Measurements from ENCODE around the gene TYW1. TPM values are rescaled to one million over a fixed set of nuclear protein-coding genes. Genes with fewer than 3 reads are reported as not detected.
"Not testable (repeated sequence)": the region's sequence is repeated elsewhere in the genome, so short reads cannot be mapped to it uniquely, and the experiment has no call there.

The TYW1 gene
- total RNA-seq, 1 donor from 2014 or later = 14.0 TPM

DNA sequence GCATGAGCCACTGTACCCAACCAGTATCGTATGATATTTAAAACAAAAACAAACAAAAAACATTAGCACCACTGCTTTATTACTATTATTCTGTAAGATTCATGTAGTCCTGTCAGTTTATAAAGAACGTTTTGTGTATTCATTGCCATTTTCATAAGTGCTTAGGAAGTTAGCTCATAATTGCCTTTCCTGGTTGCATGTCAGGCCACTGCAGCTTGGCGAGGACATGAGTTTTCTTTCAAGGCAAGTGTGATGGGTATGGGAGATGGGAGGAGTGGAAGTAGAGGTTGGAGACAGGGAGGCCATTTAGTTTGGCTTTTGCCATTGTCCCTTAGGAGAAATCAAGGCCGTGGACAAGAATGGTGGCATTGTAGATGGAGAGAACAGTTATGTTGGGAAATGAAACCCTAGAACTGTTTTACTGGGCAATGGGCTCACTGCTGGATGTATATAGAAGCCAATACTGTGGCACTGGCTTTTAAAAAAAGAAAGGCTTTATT, 48.9 kb downstream of the TYW1 start:
- no peak for DNase-seq (ENCODE audit: low spot score)

DNA sequence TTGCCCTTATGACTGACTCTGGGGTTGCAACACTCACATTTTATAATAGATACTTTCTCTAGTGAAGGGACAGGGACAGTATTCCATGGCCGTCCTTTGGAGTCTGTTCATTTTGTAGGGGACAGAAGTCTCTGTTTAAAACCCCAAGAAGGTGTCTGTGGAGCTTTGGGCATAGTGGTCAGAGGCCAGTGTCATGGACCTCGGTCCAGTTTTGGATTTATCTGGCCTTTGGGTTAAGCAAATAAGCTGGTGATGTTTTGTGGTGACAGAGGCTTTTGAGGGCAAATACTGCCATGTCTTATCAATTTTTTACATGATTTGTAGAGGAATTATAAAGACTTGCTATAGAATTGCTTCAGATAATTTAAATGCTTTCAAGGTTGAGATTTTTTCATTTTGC, 50.2 kb downstream of the TYW1 start:
- DNase-seq (ENCODE audit: low spot score) = not testable (repeated sequence)

DNA sequence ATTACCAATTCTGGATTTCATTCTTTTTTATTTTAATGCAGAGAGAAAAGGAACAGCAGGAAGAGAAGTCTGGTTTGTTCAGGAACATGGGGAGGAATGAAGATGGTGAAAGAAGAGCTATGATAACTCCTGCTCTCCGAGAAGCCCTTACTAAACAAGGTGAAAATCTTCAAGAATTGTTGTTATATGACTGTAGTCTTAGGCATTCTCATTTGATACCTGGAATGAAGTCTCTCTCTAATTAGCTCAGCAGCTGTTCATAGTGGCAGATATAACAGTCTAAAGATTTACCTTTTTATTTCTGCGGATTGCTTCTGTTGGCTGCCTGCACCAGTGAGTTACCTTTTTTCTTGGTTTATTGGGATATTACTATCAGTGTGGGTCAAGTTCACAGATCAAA, 53.3 kb downstream of the TYW1 start:
- DNase-seq (ENCODE audit: low spot score) = not testable (repeated sequence)

DNA sequence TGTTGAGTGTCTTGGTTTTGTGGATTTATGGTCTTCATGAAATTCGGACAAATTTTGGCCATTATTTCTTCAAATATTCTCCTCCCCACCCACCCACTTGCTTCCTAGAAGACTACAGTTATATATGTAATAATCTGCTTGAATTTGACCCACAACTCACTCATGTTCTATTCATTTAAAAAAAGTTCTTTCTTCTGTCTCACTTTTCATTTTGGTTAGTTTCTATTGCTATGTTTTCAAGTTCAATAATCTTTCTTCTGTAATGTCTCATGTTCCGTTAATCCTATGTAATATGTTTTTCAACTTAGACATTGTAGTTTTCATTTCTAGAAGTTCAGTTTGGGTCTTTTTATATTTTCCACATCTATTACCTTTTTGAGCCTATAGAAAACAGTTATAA, 55.5 kb downstream of the TYW1 start:
- DNase-seq (ENCODE audit: low spot score) = not testable (repeated sequence)

DNA sequence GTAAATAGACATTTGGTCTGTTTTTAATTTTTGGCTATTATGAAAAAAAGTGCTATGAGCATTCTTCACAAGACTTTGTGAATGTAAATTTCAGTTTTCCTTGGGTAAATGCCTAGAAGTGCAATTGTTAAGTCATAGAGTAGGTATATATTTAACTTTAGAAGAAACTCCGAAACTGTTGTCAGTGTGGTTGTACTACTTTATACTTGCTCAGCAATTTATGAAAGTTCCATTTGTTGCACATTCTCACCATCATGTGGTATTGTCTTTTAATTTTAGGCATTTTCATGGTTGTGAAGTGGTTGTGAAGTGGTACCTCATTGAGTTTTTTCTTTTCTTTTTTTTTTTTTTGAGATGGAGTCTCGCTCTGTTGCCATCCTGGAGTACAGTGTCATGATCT, 60.0 kb downstream of the TYW1 start:
- DNase-seq (ENCODE audit: low spot score) = no peak

DNA sequence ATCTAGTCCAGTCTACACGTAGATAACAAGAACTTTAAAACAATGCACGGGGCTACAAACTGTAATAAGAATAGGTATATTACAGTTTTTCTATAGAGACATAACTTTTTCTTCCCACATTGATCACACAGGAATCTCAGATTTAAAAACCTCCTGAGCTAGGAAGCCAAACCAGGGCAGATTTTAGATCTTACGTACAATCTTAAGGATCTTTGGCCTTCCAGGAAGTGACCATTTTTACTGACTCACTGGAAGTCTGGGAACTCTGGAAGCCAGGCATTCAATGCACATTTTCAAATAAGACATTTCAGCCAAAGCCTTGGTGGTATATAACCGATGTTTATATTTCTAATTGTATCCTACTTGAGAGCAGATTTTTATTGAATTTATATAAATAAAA, 64.7 kb downstream of the TYW1 start:
- DNase-seq (ENCODE audit: low spot score) = not testable (repeated sequence)

DNA sequence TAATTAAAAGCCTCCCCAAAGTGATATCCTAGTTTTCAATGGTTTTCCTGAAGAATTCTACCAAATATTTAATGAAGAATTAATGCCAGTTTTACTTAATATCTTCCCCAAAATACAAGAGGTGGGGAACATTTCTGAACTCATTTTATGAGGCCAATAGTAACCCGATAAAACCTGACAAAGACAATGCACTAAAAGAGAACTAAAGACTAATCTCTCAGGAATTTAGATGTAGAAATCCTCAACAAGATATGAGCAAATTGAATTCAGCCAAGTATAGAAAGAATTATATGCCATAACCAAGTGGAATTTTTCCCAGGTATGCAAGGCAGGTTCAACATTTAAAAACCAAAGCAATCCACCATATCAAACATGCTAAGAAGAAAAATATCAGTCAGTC, 66.2 kb downstream of the TYW1 start:
- DNase-seq (ENCODE audit: low spot score) = not testable (repeated sequence)

DNA sequence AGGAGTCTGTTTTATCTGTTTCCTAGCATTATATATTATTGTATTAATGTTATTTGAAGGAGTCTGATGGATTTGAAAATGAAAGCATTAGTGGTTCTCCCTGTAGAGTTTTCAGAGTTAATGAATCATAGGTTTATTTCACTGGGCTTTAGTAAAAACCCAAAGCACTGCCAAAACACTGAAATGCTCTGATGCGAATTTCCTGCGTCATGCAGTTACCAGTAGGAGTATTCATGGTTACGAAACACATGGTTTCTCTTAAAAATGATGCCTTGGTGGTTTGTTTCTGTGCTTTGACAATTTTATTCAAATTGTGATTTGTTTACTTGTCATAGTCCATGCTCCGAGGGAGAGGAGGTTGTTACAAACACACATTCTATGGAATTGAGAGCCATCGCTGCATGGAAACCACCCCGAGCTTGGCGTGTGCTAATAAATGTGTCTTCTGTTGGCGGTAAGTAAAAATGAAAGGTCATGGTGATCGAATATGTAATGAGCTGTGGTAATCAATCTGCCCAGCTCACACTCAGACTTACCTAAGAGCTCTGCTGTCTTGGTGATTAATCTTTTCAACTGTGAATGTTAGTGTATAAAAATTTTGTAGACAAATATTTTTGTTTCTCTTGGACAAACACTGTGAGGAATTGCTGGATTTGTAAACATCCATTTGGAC, 70.5 kb downstream of the TYW1 start:
- DNase-seq (ENCODE audit: low spot score) = peak; percentile 19

DNA sequence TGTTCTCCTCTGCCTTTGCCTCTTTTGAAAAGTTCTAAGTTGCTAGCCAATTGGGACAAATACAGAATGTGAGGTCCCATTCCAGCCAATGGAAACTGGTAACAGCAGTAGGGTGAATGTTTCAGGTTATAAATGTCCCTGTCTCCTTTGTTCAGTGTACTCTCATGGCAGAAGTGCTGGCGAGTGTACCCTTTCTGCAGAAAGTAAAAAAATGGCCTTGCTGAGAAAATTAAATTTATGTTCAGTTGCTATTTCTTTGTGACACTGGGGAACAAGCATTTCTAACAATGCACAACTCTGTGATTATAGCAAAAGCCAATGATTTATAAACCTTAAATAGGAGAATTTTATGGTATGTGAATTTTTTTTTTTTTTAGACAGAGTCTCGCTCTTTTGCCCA, 79.5 kb downstream of the TYW1 start:
- not testable (repeated sequence) for DNase-seq (ENCODE audit: low spot score)

DNA sequence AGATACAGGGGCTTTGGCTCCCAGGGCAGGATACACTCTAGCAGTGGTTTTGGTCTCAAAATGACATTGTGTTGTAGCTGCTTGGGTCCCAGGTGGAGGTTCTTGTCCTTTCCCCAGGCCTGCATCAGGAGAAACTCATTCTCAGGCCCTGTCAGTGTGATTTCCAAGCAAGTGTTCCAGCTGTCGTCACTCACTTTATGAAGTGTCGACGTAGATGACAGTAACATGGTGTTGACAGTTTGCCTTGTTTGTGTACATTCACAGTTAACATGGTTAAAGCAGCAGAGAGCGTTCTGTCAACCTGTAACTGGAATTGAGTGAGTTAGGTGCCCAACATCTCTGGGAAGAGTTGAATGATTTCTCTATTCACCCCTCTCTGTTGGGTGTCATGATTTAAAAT, 86.2 kb downstream of the TYW1 start:
- not testable (repeated sequence) for DNase-seq (ENCODE audit: low spot score)

DNA sequence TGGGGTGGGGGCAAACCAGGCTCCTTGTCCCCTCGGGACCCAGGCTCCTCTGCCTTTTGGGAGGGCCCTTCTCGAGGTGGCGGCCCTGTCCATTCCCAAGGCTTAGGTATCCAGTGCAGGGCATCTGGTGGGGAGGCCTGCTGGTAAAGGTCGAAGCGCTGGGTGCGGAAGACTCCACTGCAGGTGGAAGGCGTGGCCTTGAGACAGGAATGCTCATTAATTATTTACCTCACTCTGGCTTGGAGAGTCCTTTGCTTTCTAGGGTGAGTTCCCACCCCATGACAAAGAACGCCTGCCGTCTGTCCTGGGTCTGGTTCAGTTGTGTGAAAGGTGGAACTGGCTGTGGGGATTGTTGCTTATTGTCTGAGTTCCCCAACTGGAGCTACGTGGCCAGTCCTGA, 92.6 kb downstream of the TYW1 start:
- DNase-seq (ENCODE audit: low spot score) = peak; percentile 65

DNA sequence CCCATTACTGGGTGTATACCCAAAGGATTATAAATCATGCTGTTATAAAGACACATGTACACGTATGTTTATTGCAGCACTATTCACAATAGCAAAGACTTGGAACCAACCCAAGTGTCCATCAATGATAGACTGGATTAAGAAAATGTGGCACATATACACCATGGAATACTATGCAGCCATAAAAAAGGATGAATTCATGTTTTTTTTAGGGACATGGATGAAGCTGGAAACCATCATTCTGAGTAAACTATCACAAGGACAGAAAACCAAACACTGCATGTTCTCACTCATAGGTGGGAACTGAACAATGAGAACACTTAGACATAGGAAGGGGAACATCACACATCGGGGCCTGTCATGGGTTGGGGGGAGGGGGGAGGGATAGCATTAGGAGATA, 94.4 kb downstream of the TYW1 start:
- DNase-seq (ENCODE audit: low spot score) = not testable (repeated sequence)

DNA sequence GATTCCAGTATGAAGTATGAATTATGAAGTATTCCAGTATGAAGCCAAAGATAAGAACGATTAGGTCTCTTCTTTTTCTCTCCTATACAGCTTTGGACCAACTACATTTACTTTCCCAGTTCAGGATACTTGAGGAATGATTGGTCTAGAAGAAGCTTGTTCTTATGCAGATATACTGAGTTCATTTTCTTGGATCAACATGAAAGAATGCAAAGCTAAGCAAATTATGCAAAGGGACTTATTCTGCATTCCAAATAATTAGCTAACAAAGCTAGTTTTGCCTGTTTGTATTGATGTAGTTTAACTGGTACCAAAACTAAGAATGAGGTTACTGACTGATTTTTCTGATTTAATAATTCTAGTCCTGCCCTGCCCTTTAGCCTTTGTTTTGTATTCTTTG, 101.4 kb downstream of the TYW1 start:
- DNase-seq (ENCODE audit: low spot score) = not testable (repeated sequence)

DNA sequence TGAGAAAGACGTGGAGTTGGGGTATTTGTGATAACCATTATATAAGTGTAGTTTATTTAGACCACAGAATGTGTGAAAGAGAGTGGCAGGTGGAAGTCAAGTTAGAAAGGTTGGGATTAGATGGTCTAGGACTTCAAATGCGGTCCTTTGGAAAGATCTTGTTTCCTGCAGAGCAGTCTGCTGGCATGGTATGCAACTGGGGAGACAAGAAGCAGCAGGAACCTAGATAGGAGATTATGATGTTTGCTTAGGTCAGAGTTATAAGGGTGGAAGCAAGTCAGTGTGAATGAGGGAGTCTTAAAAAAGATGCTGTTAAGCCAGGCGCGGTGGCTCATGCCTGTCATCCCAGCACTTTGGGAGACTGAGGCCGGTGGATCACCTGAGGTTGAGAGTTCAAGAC, 102.8 kb downstream of the TYW1 start:
- DNase-seq (ENCODE audit: low spot score) = not testable (repeated sequence)

DNA sequence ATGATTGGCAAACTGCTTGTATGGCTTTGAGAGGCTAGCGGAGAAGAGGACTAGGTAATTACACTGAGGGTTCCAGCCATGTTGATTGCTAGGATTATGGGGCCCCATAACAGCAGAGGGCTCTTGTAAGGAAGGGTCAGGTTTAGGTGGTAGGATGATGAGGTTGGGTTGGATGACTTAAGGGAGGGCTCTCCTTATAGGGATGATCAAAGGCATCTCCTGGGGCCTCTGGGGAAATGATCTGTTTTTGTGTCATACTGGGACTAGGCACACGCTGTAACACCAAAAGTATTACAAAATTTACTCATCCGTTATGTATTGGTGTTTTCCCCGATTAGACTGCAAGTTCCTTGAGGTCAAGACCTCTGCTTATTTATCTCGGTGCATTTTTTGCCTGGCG, 103.4 kb downstream of the TYW1 start:
- not testable (repeated sequence) for DNase-seq (ENCODE audit: low spot score)

DNA sequence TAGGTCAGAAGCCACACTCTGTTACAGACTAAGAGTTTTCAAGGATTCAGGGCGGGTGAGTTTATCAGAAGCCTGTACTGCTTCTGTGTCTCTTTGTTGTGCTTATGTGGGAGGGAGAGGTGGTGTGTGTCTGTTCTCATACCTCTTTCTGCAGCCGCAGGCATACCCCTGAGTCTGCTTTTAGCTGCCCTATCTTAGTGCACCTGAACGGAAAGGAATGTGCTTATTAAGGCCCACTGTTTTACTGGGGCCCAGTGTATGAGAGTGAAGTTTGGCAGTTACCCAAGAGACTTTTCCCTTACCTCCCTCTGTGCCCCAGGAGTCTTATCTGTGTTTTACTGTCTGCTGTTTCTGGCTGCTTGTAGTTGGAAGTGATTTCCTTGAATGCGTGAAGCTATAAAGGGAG, 104.3 kb downstream of the TYW1 start:
- DNase-seq (ENCODE audit: low spot score) = no peak

DNA sequence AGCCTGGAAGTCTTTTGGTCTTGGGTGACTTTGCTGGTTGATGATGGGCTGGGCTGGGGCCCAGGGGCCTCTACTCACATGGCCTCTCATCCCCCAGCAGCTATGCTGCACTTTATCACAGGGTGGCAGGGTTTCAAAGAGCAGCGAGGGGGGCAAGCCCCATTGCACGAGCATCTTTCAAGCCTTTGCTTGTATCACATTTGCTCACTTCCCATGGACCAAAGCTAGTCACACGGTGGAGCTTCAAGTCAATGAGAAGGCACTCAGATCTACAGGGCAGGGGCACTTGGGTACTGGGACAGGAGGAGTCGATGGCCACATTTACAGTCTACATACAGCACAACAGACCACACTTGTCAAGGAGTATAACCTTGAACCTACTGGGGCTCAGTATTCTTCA, 108.3 kb downstream of the TYW1 start:
- not testable (repeated sequence) for DNase-seq (ENCODE audit: low spot score)

DNA sequence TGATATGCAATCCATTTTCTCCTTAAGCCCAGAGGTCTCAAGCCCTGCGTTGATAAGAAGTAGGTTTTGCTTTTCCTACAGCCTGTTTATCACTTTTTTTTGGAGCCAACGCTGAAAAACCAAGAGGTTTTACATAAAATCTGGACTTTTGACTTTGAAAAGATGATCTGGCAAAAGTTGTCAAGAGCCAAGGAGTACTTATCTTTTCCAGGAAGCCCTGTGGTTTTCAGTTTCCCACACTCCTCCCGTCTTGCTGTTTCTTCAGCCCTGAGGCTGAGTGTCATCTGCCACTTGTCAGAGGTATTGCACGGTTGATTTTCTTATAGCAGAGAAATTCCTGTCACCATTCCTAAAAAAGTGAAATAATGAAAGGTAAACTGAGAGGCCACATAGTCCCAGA, 108.7 kb downstream of the TYW1 start:
- no peak for DNase-seq (ENCODE audit: low spot score)

DNA sequence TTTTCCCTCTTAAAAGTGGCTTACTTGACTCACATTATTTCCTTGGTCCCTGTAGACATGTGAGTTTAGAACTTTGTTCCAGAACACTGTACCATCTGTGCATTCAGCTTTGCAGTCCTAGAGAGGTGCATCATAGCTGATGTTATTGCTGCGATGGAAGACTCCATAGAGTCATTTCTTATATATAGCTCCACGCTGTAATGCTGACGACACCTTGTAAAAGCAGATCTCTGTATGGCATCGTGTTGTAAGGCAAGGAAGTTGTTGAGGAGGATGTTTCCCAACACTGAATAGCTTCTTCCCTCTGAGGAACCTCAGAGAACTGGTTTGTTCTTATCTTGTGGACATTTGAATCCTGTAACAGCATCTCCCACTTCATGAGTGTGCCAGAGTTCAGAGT, 109.6 kb downstream of the TYW1 start:
- DNase-seq (ENCODE audit: low spot score) = not testable (repeated sequence)

DNA sequence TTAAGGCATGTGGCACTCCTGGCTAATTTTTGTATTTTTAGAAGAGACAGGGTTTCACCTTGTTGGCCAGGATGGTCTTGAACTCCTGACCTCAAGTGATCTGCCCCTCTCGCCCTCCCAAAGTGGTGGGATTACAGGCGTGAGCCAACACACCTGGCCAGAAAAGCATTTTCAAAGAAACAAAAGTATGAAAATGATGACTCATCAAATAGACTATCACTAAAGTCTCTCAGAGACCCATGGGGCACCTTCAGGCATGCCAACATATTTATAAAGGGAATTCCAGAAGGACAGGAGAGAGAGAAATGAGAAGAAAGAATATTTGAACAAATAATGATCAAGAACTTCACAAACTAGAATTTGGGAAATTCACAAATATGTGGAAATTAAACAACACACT, 114.7 kb downstream of the TYW1 start:
- DNase-seq (ENCODE audit: low spot score) = not testable (repeated sequence)

DNA sequence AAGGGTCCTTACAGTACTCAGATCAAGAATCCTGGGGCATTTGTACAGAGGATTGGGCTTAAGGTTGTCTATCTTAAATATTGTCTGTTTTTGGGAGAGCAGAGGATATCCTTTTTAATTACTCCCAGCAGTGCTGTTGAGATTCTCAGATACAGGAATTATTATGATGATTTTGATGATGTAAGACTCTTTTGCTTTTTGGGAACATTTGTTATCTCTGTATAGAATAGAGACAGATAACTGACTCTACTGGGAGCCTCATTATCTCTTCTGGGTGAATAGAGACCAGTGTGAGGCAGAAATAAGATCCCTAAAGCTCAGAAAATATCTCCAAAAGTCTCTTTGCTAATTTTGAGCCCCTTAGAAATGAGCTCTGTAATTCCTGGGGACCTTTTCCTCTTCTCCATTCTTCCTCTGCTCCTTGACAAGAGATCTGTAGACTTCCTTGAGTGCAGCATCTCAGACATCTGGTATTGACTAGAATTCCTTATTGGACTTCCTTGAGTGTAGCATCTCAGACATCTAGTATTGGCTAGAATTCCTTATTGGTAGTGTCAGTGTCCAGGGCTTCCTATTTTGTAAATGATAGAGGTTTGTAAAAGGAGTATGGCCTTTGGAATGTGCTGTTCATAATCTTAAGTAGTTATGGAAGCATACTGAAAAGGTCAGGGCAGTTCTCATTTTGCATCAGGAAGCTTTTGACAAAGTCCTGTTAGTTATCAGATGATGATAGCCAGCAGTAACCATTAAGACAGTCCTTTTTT, 118.0 kb downstream of the TYW1 start:
- not testable (repeated sequence) for DNase-seq (ENCODE audit: low spot score)

DNA sequence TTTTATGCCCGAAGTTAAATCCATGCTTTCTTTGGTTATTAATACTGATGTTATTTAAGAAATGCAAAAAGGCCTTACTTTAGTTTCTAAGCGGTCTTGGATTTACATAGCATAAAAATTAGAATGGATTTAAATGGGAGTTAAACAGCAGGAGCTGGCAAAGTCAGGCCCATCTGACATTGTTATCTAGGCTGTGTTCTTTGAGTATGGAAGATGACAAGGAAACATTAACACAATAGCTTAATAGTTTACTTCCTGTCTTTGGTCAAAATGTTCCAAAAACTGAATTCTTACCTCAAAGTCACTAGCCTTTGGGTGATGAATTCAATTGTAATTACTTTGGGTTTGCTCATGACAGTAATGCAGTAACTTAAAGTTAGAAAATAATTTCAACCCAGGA, 123.9 kb downstream of the TYW1 start:
- not testable (repeated sequence) for DNase-seq (ENCODE audit: low spot score)

DNA sequence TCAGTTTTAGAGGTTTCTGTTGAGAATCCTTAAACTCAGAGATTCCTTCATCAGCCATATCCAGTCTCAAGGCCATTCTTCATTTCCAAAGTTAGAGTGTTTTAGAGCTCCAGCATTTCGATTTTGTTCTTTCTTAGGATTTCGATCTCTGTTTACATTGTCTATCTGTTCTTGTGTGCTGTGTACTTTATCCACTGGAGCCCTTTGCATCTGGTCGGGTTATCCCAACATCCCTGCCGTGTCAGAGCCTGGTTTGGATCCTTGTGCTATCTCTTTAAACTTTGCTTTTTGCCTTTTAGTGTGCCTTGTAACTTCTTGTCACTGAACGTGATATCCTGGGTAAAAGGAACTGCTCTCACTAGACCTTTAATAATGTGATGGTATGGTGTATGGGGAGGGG, 131.6 kb downstream of the TYW1 start:
- DNase-seq (ENCODE audit: low spot score) = not testable (repeated sequence)

Data from mucosa of gallbladder (tissue), 1 donor.